Transverse colon (tissue), 4 donors: ENCODE data around the gene CRAT. TPM values are rescaled to one million over a fixed set of nuclear protein-coding genes. Genes with fewer than 3 reads are reported as not detected.
A peak's percentile ranks its signal among the peaks of the same experiment; 100 is the strongest.

Experiments used
- DNase-seq: peaks from one replicate; pipeline ENCODE4 v3.0.0-alpha.2; 2019
- H3K27ac ChIP-seq, 4 donors: fragments of 200-600 bp; sonication (generic); 2 replicates each; pipeline ENCODE4 v1.5.1; 2016 to 2018; ENCODE audit warnings: inconsistent platforms in 4 of 4
- H3K27me3 ChIP-seq: fragments of 200-600 bp; sonication (generic); 2 replicates; pipeline ENCODE4 v1.5.1; 2017; ENCODE audit warnings: inconsistent platforms
- H3K36me3 ChIP-seq, 4 donors: fragments of 200-600 bp; sonication (generic); 2 replicates each; pipeline ENCODE4 v1.5.1; 2017 to 2019; ENCODE audit warnings: inconsistent platforms in 4 of 4
- H3K4me1 ChIP-seq, 4 donors: fragments of 200-600 bp; sonication (generic); 2 replicates each; pipeline ENCODE4 v1.5.1; 2017 to 2020; ENCODE audit warnings: inconsistent platforms in 4 of 4
- H3K4me3 ChIP-seq, 4 donors: fragments of 200-600 bp; sonication (generic); 1 replicate in 1 of 4; 2 replicates in 3 of 4; pipeline versions ENCODE4 v1.5.1 to v1.6.1; 2017 to 2019; ENCODE audit warnings: inconsistent platforms in 4 of 4
- H3K9me3 ChIP-seq, 2 donors: fragments of 200-600 bp; sonication (generic); 2 replicates each; pipeline ENCODE4 v1.5.1; 2017 to 2019; ENCODE audit warnings: inconsistent platforms in 2 of 2
- EP300 ChIP-seq: sonication (generic); formaldehyde crosslinking; IDR thresholded peaks from one replicate; pipeline ENCODE4 v1.6.1; 2017; ENCODE audit warnings: antibody characterized with exemption, low read depth
- POLR2A ChIP-seq: fragments of 450-650 bp; IDR thresholded peaks from one replicate; pipeline ENCODE4 v1.6.1; 2016; ENCODE audit warnings: antibody characterized with exemption, mild to moderate bottlenecking, moderate library complexity
- POLR2AphosphoS5 ChIP-seq, 3 donors: sonication (generic); formaldehyde crosslinking; IDR thresholded peaks; one replicate each; pipeline ENCODE4 v1.6.1; 2016; ENCODE audit warnings: antibody characterized with exemption in 3 of 3
- WGBS, 2 donors: methylation state at CpG; one replicate each; pipeline ENCODE4 v1.1.5; 2018; ENCODE audit warnings: low coverage in 1 of 2; 5-methylcytosine and 5-hydroxymethylcytosine counted together
- in situ Hi-C, 4 donors: fragments of 200-750 bp; cut with MboI; loops; one replicate each; pipeline versions ENCODE4 v1.15.0 to v1.15.1; 2017; ENCODE audit warnings: low sequenced_read_pairs in 3 of 4, low pct_ligation_motif_present in 1 of 4, low pct_unique_long_range_greater_than_20kb in 1 of 4
- intact Hi-C: fragments of 100-400 bp; cut with DNase I; formaldehyde crosslinking; loops from one replicate; pipeline ENCODE4 v1.15.1; 2023; ENCODE audit warnings: low total_unique reads
- total RNA-seq, 4 donors: library from RNA; depleted of rRNA; stranded (reverse); fragments of >200 nt; gene quantifications; one replicate each; pipeline ENCODE4 v1.1.0, GENCODE V29; 2016
- TF ChIP-seq, protein P1 (sequence below), 5 experiments: fragments of 200-600 bp in 3 of 5; fragments of 450-650 bp in 2 of 5; sonication (generic) in 3 of 5; IDR thresholded peaks; 1 replicate in 2 of 5; 2 replicates in 3 of 5; pipeline ENCODE4 v1.5.1; 2016 to 2017; ENCODE audit warnings: antibody characterized with exemption in 5 of 5, inconsistent platforms in 3 of 5, mild to moderate bottlenecking in 2 of 5, moderate library complexity in 1 of 5

CRAT gene
- total RNA-seq, 4 donors from 2014 or later: 124 to 161 (median 136) TPM

DNA sequence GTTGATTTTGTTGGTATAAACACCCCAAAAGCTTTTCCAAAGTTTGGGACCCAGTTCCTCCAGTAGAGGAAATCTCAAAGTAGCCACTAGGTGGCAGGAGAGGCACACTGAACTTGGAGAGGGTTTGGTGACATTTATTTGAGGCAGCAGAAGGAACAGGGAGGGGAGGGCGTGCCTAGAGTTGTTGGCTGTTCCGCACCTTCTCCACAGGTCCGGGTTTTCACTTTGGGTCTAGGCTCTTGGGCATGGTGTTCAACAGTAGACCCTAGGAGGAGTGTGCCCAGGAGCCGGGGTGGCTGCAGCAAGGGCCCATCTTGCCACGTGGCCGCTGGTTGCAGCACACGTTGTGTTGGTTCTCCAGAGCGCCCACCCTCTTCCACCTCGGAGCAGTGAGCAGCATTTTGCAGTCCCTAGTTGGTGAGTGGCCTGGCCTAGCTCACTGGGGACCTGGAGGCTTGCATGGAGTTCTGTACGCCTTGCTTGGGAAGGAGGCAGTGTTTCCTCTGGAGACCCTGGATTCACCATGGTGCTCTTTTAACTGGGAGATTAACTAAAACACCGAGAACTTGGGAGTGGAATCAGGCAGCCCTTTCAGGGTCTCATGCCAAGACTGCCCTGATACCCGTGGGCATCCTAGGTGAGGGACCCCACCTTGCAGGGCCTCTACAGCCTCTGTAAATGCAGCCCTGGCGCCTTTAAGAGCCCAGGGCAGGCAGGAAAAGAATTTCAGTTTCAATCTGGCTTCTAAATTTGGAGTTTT is 28.8 kb upstream of the CRAT start:
- Histone ChIP-seq H3K9me3 (no peaks in the 10 kb centered on the region), H3K4me1 (peaks cover 37 to 65% (median 56%) of the 10 kb centered on the region in 4 donors), H3K27ac (peak overlapping the region; percentile 99 to 100 (median 100)), H3K36me3 (no peaks in the 10 kb centered on the region), H3K27me3 (no peaks in the 10 kb centered on the region), H3K4me3 (peak overlapping the region; percentile 11 to 46 (median 25))
- intact Hi-C loops: loop anchor here (1.0 to 10.0 kb wide), 2 partner anchors 471 to 645 kb away; no protein-coding TSS in a partner anchor
- TF ChIP-seq POLR2A (no peak), EP300 (no peak), POLR2AphosphoS5 (IDR thresholded peaks at IDR 0.05) (peak in 1 of 3 donors; percentile 35)
- TF ChIP-seq, protein P1, sequence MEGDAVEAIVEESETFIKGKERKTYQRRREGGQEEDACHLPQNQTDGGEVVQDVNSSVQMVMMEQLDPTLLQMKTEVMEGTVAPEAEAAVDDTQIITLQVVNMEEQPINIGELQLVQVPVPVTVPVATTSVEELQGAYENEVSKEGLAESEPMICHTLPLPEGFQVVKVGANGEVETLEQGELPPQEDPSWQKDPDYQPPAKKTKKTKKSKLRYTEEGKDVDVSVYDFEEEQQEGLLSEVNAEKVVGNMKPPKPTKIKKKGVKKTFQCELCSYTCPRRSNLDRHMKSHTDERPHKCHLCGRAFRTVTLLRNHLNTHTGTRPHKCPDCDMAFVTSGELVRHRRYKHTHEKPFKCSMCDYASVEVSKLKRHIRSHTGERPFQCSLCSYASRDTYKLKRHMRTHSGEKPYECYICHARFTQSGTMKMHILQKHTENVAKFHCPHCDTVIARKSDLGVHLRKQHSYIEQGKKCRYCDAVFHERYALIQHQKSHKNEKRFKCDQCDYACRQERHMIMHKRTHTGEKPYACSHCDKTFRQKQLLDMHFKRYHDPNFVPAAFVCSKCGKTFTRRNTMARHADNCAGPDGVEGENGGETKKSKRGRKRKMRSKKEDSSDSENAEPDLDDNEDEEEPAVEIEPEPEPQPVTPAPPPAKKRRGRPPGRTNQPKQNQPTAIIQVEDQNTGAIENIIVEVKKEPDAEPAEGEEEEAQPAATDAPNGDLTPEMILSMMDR (IDR thresholded peaks at IDR 0.05): peak; percentile 89 to 99 (median 95)
- peak; percentile 85 for DNase-seq
- 0 to 4% methylated on average over 2 to 13 of the region's 13 CpGs for WGBS, 2 donors
- in situ Hi-C loops: loop anchor here (5.0 to 25.0 kb wide), 5 partner anchors 473 to 648 kb away; no protein-coding TSS in a partner anchor

DNA sequence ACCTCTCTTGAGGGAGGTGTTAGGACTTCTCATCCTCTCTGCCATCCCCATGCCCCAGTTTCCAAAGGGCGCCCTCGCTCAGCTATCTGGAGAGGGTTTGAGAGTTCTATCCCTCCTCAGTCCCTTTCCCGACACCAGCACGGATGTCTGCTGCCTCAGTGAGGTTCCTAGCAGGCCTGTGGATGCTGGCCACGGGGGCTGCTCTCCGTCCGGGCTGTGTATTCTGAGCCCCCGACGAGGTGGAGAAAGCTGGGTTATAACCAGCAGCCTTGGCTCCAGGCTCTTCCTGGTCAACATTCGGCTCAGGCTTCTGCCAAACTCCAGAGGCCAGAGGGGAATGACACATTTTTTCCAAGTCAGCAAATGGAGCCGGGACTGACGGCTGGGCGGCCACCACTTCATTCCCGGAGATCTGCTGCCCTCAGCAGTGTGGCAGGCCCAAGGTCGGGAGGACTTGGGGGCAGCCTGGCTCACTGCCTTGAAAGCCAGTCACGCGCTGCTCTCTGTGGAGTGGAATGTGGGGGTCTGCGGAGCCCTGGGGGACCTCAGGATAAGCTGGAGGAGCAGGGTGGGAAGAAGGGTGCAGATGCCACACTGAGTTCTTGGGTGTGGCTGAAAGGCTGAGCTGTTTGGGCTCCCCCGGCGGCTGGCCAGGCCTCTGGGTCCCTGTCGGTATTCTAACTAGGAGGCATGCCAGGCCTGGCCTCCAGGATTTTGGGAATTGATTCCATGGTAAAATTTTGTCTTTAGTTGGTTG is 28.1 kb upstream of the CRAT start:
- H3K27me3 ChIP-seq: no peaks in the 10 kb centered on the region
- peaks cover 37 to 58% (median 52%) of the 10 kb centered on the region in 4 donors for H3K4me1 ChIP-seq
- TF ChIP-seq, protein P1 (IDR thresholded peaks at IDR 0.05): no peak
- peak; percentile 8 to 69 (median 26) for TF ChIP-seq POLR2AphosphoS5 (IDR thresholded peaks at IDR 0.05)
- TF ChIP-seq EP300: no peak
- no peak overlapping the region for H3K4me3 ChIP-seq
- H3K9me3 ChIP-seq: no peaks in the 10 kb centered on the region
- intact Hi-C loops: loop anchor here (1.0 to 10.0 kb wide), 2 partner anchors 472 to 646 kb away; no protein-coding TSS in a partner anchor
- peak overlapping the region; percentile 99 to 100 (median 100) for H3K27ac ChIP-seq
- 50% methylated on average over 21 of the region's 21 CpGs; no CpG with 5 or more reads in 1 of the 2 donors for WGBS, 2 donors
- in situ Hi-C loops: loop anchor here (5.0 to 25.0 kb wide), 5 partner anchors 474 to 649 kb away; no protein-coding TSS in a partner anchor
- H3K36me3 ChIP-seq: no peaks in the 10 kb centered on the region
- peak; percentile 22 for DNase-seq

DNA sequence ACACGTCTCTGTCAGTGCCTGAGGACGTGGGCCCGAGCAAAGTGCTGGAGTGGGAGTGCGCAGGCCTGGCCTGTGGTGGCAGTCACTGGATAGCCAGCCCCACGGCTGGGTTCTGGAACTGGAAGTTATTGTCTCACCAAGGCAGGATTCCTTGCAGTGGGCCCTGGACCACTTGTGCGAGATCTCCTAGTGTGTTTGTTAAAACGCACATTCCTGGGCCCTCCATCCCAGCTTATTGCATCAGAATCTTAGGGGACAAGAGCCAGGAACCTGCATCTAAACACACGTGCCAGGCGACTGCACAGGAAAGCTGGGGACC is 27.5 kb upstream of the CRAT start:
- WGBS, 2 donors: 80% methylated on average over 9 of the region's 9 CpGs; no CpG with 5 or more reads in 1 of the 2 donors
- intact Hi-C loops: loop anchor here (10.0 kb wide), 1 partner anchor 647 kb away; no protein-coding TSS in a partner anchor
- Histone ChIP-seq H3K4me1 (peaks cover 33 to 52% (median 47%) of the 10 kb centered on the region in 4 donors), H3K9me3 (no peaks in the 10 kb centered on the region), H3K27ac (peak overlapping the region; percentile 99 to 100 (median 100)), H3K36me3 (no peaks in the 10 kb centered on the region), H3K27me3 (no peaks in the 10 kb centered on the region), H3K4me3 (no peak overlapping the region)
- DNase-seq: no peak
- in situ Hi-C loops: loop anchor here (5.0 to 25.0 kb wide), 5 partner anchors 474 to 649 kb away; no protein-coding TSS in a partner anchor
- no peak for TF ChIP-seq POLR2AphosphoS5 (IDR thresholded peaks at IDR 0.05)

DNA sequence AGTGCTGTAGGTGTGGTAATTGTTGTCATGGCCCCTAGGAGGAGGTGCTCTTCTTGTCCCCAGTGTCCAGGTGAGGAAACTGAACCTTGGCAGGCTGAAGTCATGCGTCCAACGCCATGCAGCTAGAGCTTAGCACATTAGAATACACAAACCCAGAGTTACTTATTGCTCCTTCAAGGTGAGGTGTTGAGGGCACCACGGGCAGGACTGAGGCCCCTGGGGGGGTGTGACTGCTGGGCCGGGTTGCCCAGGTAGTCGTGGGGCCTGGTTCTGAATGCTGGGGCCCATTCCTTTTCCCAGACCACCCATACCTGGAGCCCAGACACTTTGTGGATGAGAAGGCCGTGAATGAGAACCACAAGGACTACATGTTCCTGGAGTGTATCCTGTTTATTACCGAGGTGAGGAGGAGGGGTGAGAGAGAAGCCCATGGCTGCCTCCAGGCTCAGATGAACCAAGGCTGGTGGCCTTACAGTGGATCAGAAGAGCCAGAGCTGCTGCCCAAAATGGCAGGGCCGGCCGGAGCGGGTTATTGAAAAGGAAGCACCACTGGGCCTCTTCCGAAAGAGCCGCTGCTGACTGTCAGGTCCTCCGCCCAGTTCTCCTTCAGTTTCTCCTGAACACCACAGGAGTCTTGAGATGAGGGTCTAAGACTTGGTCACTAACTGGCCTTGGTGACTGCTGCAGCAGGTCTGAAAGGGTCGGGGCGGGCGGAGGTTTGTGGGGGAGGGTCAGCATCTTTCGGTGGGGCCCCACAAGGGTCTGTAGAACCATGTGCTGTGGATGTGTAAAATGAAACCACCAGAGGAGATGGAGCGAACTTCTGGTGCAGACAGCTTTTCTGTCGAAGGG is 26.9 kb upstream of the CRAT start:
- in situ Hi-C loops: loop anchor here (5.0 to 25.0 kb wide), 5 partner anchors 475 to 650 kb away; no protein-coding TSS in a partner anchor
- intact Hi-C loops: loop anchor here (10.0 kb wide), 1 partner anchor 647 kb away; no protein-coding TSS in a partner anchor

More for the DNA sequence above, 26.9 kb upstream of the CRAT start:
- TF ChIP-seq POLR2AphosphoS5 (IDR thresholded peaks at IDR 0.05) (no peak), POLR2A (no peak), EP300 (no peak)
- TF ChIP-seq, protein P1 (IDR thresholded peaks at IDR 0.05): no peak
- Histone ChIP-seq H3K27me3 (no peaks in the 10 kb centered on the region), H3K36me3 (no peaks in the 10 kb centered on the region), H3K4me1 (peaks cover 29 to 46% (median 41%) of the 10 kb centered on the region in 4 donors), H3K27ac (peak overlapping the region; percentile 99 to 100 (median 100)), H3K4me3 (no peak overlapping the region), H3K9me3 (no peaks in the 10 kb centered on the region)
- no peak for DNase-seq
- WGBS, 2 donors: 88% methylated on average over 17 of the region's 19 CpGs; no CpG with 5 or more reads in 1 of the 2 donors
